H1 (cell line): ENCODE results near the gene IPO13. TPM values are rescaled to one million over a fixed set of nuclear protein-coding genes. Genes with fewer than 3 reads are reported as not detected.

ENCODE experiments used
- CTCF ChIA-PET: fragments of 300-600 bp; sonication (Branson Sonifier 250); formaldehyde crosslinking; loops from one replicate; lab custom pipeline; 2021; ENCODE audit not compliant: partially characterized antibody; lab: Charles Lee
- POLR2A ChIA-PET: fragments of 300-600 bp; sonication (Branson Sonifier 250); formaldehyde crosslinking; loops from one replicate; lab custom pipeline; 2021; ENCODE audit warnings: inconsistent platforms; ENCODE audit not compliant: partially characterized antibody; lab: Charles Lee
- DNase-seq, 2 experiments: peaks; one replicate each; pipeline versions ENCODE4 v3.0.0 to v3.0.0-alpha.2; 2010 to 2022; ENCODE audit warnings: low spot score in 2 of 2, low read depth in 1 of 2, mixed read lengths in 1 of 2
- FAIRE-seq: peaks from 2 replicates; lab custom pipeline; 2011; peaks lifted over from hg19 to GRCh38; lab: Jason Lieb, UNC
- H2AFZ ChIP-seq: 2 replicates; pipeline ENCODE4 v1.8.1; 2012; ENCODE audit warnings: low read length, inconsistent platforms
- H2AK5ac ChIP-seq: 2 replicates; pipeline ENCODE4 v1.6.1; 2013; ENCODE audit warnings: low read depth, low read length
- H2BK120ac ChIP-seq: replicated peaks from 2 replicates; pipeline ENCODE3; 2013; ENCODE audit warnings: low read depth, low read length, inconsistent platforms
- H2BK12ac ChIP-seq: 2 replicates; pipeline ENCODE4 v1.6.1; 2013; ENCODE audit warnings: low read depth, low read length
- H2BK15ac ChIP-seq: 2 replicates; pipeline ENCODE4 v1.6.1; 2013; ENCODE audit warnings: low read length
- H2BK20ac ChIP-seq: 2 replicates; pipeline ENCODE4 v1.6.1; 2013; ENCODE audit warnings: low read length
- H2BK5ac ChIP-seq: 2 replicates; pipeline ENCODE4 v1.6.1; 2013; ENCODE audit warnings: low read depth, low read length
- H3K14ac ChIP-seq: 2 replicates; pipeline ENCODE4 v1.6.1; 2013; ENCODE audit warnings: inconsistent platforms; ENCODE audit not compliant: insufficient read length
- H3K18ac ChIP-seq: 2 replicates; pipeline ENCODE4 v1.6.1; 2013; ENCODE audit warnings: low read length; ENCODE audit errors: extremely low read depth
- H3K23ac ChIP-seq: 2 replicates; pipeline ENCODE4 v1.6.1; 2013; ENCODE audit warnings: inconsistent platforms; ENCODE audit not compliant: insufficient read length
- H3K23me2 ChIP-seq: 2 replicates; pipeline ENCODE4 v1.6.1; 2013; ENCODE audit warnings: low read depth, low read length
- H3K27ac ChIP-seq: 2 replicates; pipeline ENCODE4 v1.6.1; 2011; ENCODE audit warnings: low read depth, low read length, inconsistent platforms
- H3K27me3 ChIP-seq, 4 experiments: replicated peaks in 1 of 4; 1 replicate in 1 of 4; 2 replicates in 3 of 4; pipeline versions ENCODE4 v1.6.1 to v1.8.1; 2011 to 2013; ENCODE audit warnings: low read length in 3 of 4, mild to moderate bottlenecking in 3 of 4, inconsistent platforms in 2 of 4, mixed read lengths in 2 of 4, moderate library complexity in 1 of 4; ENCODE audit not compliant: control insufficient read depth in 3 of 4, insufficient read depth in 3 of 4; ENCODE audit errors: extremely low read depth in 1 of 4
- H3K36me3 ChIP-seq, 4 experiments: 2 replicates each; pipeline versions ENCODE4 v1.6.1 to v1.8.1; 2011 to 2013; ENCODE audit warnings: mild to moderate bottlenecking in 4 of 4, low read length in 3 of 4, moderate library complexity in 2 of 4, control low read depth in 1 of 4, inconsistent platforms in 1 of 4; ENCODE audit not compliant: insufficient read depth in 4 of 4, control insufficient read depth in 2 of 4
- H3K4ac ChIP-seq: replicated peaks from 2 replicates; pipeline ENCODE3; 2013; ENCODE audit warnings: low read length, low read depth, mixed read lengths, inconsistent platforms; ENCODE audit not compliant: insufficient read length
- H3K4me1 ChIP-seq, 4 experiments: replicated peaks in 1 of 4; 1 replicate in 1 of 4; 2 replicates in 3 of 4; pipeline versions ENCODE4 v1.6.1 to v1.8.1; 2011 to 2013; ENCODE audit warnings: low read length in 3 of 4, inconsistent platforms in 2 of 4, mixed read lengths in 1 of 4; ENCODE audit not compliant: insufficient read depth in 4 of 4, control insufficient read depth in 3 of 4
- H3K4me2 ChIP-seq, 2 experiments: 2 replicates each; pipeline versions ENCODE4 v1.6.1 to v1.8.1; 2011 to 2013; ENCODE audit warnings: low read depth in 2 of 2, low read length in 2 of 2, control low read depth in 1 of 2, inconsistent platforms in 1 of 2, mild to moderate bottlenecking in 1 of 2; ENCODE audit not compliant: insufficient read depth in 1 of 2
- H3K4me3 ChIP-seq, 4 experiments: fragments of 200-600, 300-600 bp in 1 of 4; sonication (generic), shearing (Covaris generic), sonication (Bioruptor Twin) in 1 of 4; 2 replicates each; pipeline versions ENCODE4 v1.5.1 to v1.8.1; 2011 to 2016; ENCODE audit warnings: low read length in 4 of 4, low read depth in 3 of 4, control low read depth in 2 of 4, inconsistent platforms in 2 of 4, mild to moderate bottlenecking in 2 of 4, mixed read lengths in 1 of 4, moderate library complexity in 1 of 4; ENCODE audit not compliant: insufficient read depth in 2 of 4; ENCODE audit errors: extremely low read depth in 1 of 4
- H3K56ac ChIP-seq: replicated peaks from 2 replicates; pipeline ENCODE3; 2013; ENCODE audit warnings: low read depth, mild to moderate bottlenecking, mixed read lengths, low read length, inconsistent platforms; ENCODE audit not compliant: insufficient read length
- H3K79me1 ChIP-seq: 2 replicates; pipeline ENCODE4 v1.6.1; 2013; ENCODE audit warnings: low read depth, low read length, control low read depth
- H3K79me2 ChIP-seq, 2 experiments: 2 replicates each; pipeline versions ENCODE4 v1.6.1 to v1.8.1; 2012 to 2013; ENCODE audit warnings: low read length in 2 of 2, mild to moderate bottlenecking in 2 of 2, inconsistent platforms in 1 of 2; ENCODE audit not compliant: insufficient read depth in 2 of 2, control insufficient read depth in 1 of 2
- H3K9ac ChIP-seq, 4 experiments: replicated peaks in 1 of 4; 1 replicate in 1 of 4; 2 replicates in 3 of 4; pipeline versions ENCODE4 v1.6.1 to v1.8.1; 2011 to 2013; ENCODE audit warnings: low read depth in 3 of 4, low read length in 3 of 4, control low read depth in 2 of 4, mild to moderate bottlenecking in 2 of 4, moderate library complexity in 2 of 4, inconsistent platforms in 1 of 4; ENCODE audit errors: extremely low read depth in 1 of 4
- H3K9me3 ChIP-seq, 2 experiments: 2 replicates each; pipeline versions ENCODE4 v1.6.1 to v1.8.1; 2012 to 2013; ENCODE audit warnings: mild to moderate bottlenecking in 2 of 2, moderate library complexity in 2 of 2, control low read depth in 1 of 2, inconsistent platforms in 1 of 2, low read depth in 1 of 2, low read length in 1 of 2, mixed read lengths in 1 of 2; ENCODE audit not compliant: insufficient read depth in 2 of 2
- H4K20me1 ChIP-seq, 2 experiments: replicated peaks in 1 of 2; 2 replicates each; pipeline versions ENCODE3 to v1.8.1; 2011 to 2013; ENCODE audit warnings: inconsistent platforms in 2 of 2, low read length in 2 of 2, mild to moderate bottlenecking in 1 of 2; ENCODE audit not compliant: insufficient read depth in 2 of 2, control insufficient read depth in 1 of 2
- H4K5ac ChIP-seq: 2 replicates; pipeline ENCODE4 v1.6.1; 2013; ENCODE audit warnings: low read length, low read depth, mixed read lengths, inconsistent platforms; ENCODE audit not compliant: insufficient read length
- H4K8ac ChIP-seq: 2 replicates; pipeline ENCODE4 v1.8.0; 2013; ENCODE audit warnings: mild to moderate bottlenecking, moderate library complexity, low read length, inconsistent platforms; ENCODE audit not compliant: insufficient read depth; ENCODE audit errors: extremely low read depth
- H4K91ac ChIP-seq: replicated peaks from 2 replicates; pipeline ENCODE3; 2013; ENCODE audit warnings: low read length, mixed read lengths, inconsistent platforms; ENCODE audit not compliant: insufficient read length
- CEBPB ChIP-seq: IDR thresholded peaks from 2 replicates; pipeline ENCODE4 v1.6.1; 2012; ENCODE audit warnings: low read depth, low read length
- EGR1 ChIP-seq: IDR thresholded peaks from 2 replicates; pipeline ENCODE4 v1.6.1; 2011; ENCODE audit warnings: low read depth, low read length, borderline replicate concordance
- HDAC2 ChIP-seq, 2 experiments: fragments of 300-600 bp in 1 of 2; sonication (generic) in 1 of 2; IDR thresholded peaks; 2 replicates each; pipeline ENCODE4 v1.6.1; 2011 to 2012; ENCODE audit warnings: low read depth in 2 of 2, low read length in 2 of 2, mild to moderate bottlenecking in 2 of 2, moderate library complexity in 2 of 2, borderline replicate concordance in 1 of 2, inconsistent platforms in 1 of 2
- HDAC6 ChIP-seq: IDR thresholded peaks from one replicate; pipeline ENCODE4 v1.7.1; 2012; ENCODE audit warnings: low read depth, mild to moderate bottlenecking, inconsistent platforms, low read length, moderate library complexity
- KDM1A ChIP-seq: fragments of 200-600, 300-600 bp; sonication (generic); IDR thresholded peaks from 2 replicates; pipeline ENCODE4 v1.7.1; 2016; ENCODE audit warnings: mild to moderate bottlenecking, low read length, borderline replicate concordance
- MAFK ChIP-seq: IDR thresholded peaks from 2 replicates; pipeline ENCODE4 v1.6.1; 2012; ENCODE audit warnings: low read depth, mild to moderate bottlenecking, improper control_type of control experiment, low read length
- POLR2A ChIP-seq, 2 experiments: IDR thresholded peaks; 1 replicate in 1 of 2; 2 replicates in 1 of 2; pipeline ENCODE4 v1.6.1; 2011; ENCODE audit warnings: low read depth in 2 of 2, low read length in 2 of 2, mild to moderate bottlenecking in 2 of 2; ENCODE audit errors: control extremely low read depth in 1 of 2
- RAD21 ChIP-seq, 2 experiments: IDR thresholded peaks in 1 of 2; conservative IDR thresholded peaks in 1 of 2; 2 replicates each; pipeline ENCODE4 v1.6.1; 2011; ENCODE audit warnings: low read depth in 2 of 2, low read length in 2 of 2, improper control_type of control experiment in 1 of 2, inconsistent platforms in 1 of 2, mild to moderate bottlenecking in 1 of 2, moderate library complexity in 1 of 2
- RBBP5 ChIP-seq: IDR thresholded peaks from 2 replicates; pipeline ENCODE4 v1.7.1; 2012; ENCODE audit warnings: low read depth, mild to moderate bottlenecking, inconsistent platforms, low read length, moderate library complexity, borderline replicate concordance
- SIX5 ChIP-seq: IDR thresholded peaks from 2 replicates; pipeline ENCODE4 v1.6.1; 2011; ENCODE audit warnings: mild to moderate bottlenecking, low read depth, low read length
- WGBS, 2 experiments: shearing (Covaris generic) in 1 of 2; methylation state at CpG; one replicate each; pipeline versions ENCODE4 v1.1.6 to v1.1.7; 2013 to 2015; ENCODE audit warnings: low lambda C conversion rate in 2 of 2, mixed read lengths in 2 of 2, inconsistent platforms in 1 of 2, low coverage in 1 of 2, missing lambda C conversion rate in 1 of 2; ENCODE audit not compliant: insufficient replicate concordance in 2 of 2, insufficient coverage in 1 of 2, insufficient read length in 1 of 2; ENCODE audit errors: extremely low coverage in 1 of 2, missing lambda C conversion rate in 1 of 2; 5-methylcytosine and 5-hydroxymethylcytosine counted together
- polyA plus RNA-seq, 7 experiments: library from polyadenylated mRNA; depleted of rRNA in 3 of 7; stranded (reverse) in 5 of 7; unstranded in 2 of 7; fragments of >200 nt in 5 of 7; fragments of 200-250 nt in 2 of 7; gene quantifications; 1 replicate in 5 of 7; 2 replicates in 1 of 7; 4 replicates in 1 of 7; pipeline versions ENCODE4 v1.2.1 to v1.2.3, GENCODE V29; 2011 to 2013; ENCODE audit warnings: missing spikeins in 2 of 7, mixed read lengths in 2 of 7
- total RNA-seq: library from RNA; stranded (reverse); fragmentation: NEBNext Ultra II Directional; extraction: Animal tissue kit (Norgen Biotek cat#: 25700); gene quantifications from 2 replicates; pipeline ENCODE4 v1.2.1, GENCODE V29; 2021
- TF ChIP-seq, protein P1 (sequence below): IDR thresholded peaks from 2 replicates; pipeline ENCODE4 v1.6.1; 2011; ENCODE audit warnings: low read length, improper control_type of control experiment

Gene IPO13
- total and polyA plus RNA-seq, 2 of the 8 experiments (the other 6 are each of a cell fraction or from before 2014, with no cell fraction given), result 23.0 to 27.0 TPM

DNA sequence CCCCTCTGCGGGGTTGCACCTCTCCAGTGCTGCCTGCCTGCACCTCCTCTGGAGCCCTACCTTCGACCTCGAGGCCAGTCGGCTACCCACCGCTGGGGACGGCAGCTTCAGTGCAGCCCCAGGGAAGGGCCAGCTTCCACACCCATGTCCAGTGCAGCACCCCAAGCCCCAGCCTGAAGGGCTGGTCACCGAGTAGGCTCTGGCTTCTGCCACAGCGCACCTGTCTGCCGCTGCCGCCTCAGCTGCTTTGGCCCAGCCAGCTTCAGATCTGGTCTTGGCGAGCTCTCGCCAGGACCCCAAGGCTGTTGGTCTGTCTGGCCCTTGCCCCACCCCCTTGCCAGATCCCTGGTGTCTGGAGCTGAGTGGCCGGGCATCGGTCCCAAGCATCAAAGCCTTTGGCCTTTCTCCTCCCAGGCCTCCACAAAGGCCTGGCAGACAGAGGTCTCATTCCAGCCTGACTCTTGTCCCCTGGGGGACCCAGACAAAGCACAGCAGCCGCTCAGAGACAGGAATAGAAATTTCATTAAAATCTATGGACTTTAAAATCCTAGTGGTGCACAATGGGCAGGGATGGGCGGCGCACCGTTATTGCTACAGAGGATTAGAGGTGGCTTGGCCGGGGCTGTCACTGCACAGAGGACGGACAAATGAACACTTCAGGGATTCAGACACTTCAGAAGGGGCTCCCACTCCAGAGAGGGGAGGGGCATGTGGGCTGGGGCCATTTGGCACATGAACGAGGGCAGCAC is 49.4 kb downstream of the IPO13 start:
- no peak for DNase-seq
- Histone ChIP-seq H3K9me3 (no peaks in the 10 kb centered on the region), H3K4ac (no peak overlapping the region), H3K14ac (no peak overlapping the region), H3K27ac (no peak overlapping the region), H3K18ac (no peak overlapping the region), H4K91ac (no peak overlapping the region), H3K79me1 (no peaks in the 10 kb centered on the region), H3K23me2 (peaks cover 8% of the 10 kb centered on the region; the same call in 1 of the 2 replicates), H4K8ac (no peak overlapping the region), H4K20me1 (peaks cover 2% of the 10 kb centered on the region in 2 experiments), H4K5ac (no peak overlapping the region), H2BK120ac (no peak overlapping the region), H3K4me2 (no peak overlapping the region), H3K9ac (no peak overlapping the region), H3K36me3 (peaks cover 0 to 6% (median 3%) of the 10 kb centered on the region in 4 experiments; a peak in 4 of 8 replicates), H2AFZ (no peak overlapping the region), H3K4me3 (no peak overlapping the region), H2AK5ac (no peak overlapping the region), H2BK5ac (no peak overlapping the region), H2BK12ac (no peak overlapping the region), H2BK15ac (no peak overlapping the region), H2BK20ac (no peak overlapping the region), H3K79me2 (no peaks in the 10 kb centered on the region), H3K27me3 (no peaks in the 10 kb centered on the region), H3K23ac (no peak overlapping the region), H3K4me1 (peaks cover 0 to 4% (median 0%) of the 10 kb centered on the region in 4 experiments; a peak in 5 of 7 replicates), H3K56ac (no peak overlapping the region)
- WGBS, 2 experiments, result 92% methylated on average over 21 of the region's 21 CpGs; no CpG with 5 or more reads in 1 of the 2 experiments
- FAIRE-seq, result no peak
- POLR2A ChIA-PET, result interaction anchor here (0.8 to 13.6 kb wide), 8 partner anchors 9 to 230 kb away, joined by 3 to 189 read pairs (median 3); partner anchors contain the start of genes ATP6V0B, B4GALT2, DPH2 and SLC6A9
- CTCF ChIA-PET, result interaction anchor here (0.6 to 21.8 kb wide), 13 partner anchors 10 to 222 kb away, joined by 3 to 478 read pairs (median 4); partner anchors contain the start of genes DPH2 and SLC6A9
- TF ChIP-seq MAFK (no peak), RBBP5 (no peak), HDAC2 (IDR thresholded peaks at IDR 0.05; ENCODE audit: borderline replicate concordance in 1 of 2, low read depth in 2 of 2, low read length in 2 of 2) (no peak), CEBPB (no peak), KDM1A (no peak), HDAC6 (no peak), SIX5 (no peak), POLR2A (IDR thresholded peaks at IDR 0.05; ENCODE audit: control extremely low read depth in 1 of 2, low read depth in 2 of 2, low read length in 2 of 2) (no peak), RAD21 (IDR thresholded peaks at IDR 0.05 in 1 of 2, conservative IDR thresholded peaks at IDR 0.05 in 1 of 2; ENCODE audit: low read depth in 2 of 2, low read length in 2 of 2) (no peak), EGR1 (no peak)
- TF ChIP-seq, protein P1, sequence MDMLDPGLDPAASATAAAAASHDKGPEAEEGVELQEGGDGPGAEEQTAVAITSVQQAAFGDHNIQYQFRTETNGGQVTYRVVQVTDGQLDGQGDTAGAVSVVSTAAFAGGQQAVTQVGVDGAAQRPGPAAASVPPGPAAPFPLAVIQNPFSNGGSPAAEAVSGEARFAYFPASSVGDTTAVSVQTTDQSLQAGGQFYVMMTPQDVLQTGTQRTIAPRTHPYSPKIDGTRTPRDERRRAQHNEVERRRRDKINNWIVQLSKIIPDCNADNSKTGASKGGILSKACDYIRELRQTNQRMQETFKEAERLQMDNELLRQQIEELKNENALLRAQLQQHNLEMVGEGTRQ, result no peak
